ENCODE results near the gene CDH4. TPM values are rescaled to one million over a fixed set of nuclear protein-coding genes. Genes with fewer than 3 reads are reported as not detected.
"Not testable (repeated sequence)": the region's sequence is repeated elsewhere in the genome, so short reads cannot be mapped to it uniquely, and the experiment has no call there.

The CDH4 gene
- total and polyA plus RNA-seq, 2 donors (not counting 3 experiments of a cell fraction or from before 2014, with no cell fraction given): 0.17 to 0.51 TPM

- H3K4me3 ChIP-seq (replicated peaks in 1 of 3; ENCODE audit: insufficient read depth in 1 of 3, low read depth in 1 of 3, low read length in 3 of 3); H3K79me2 ChIP-seq (ENCODE audit: control insufficient read depth, insufficient read depth, low read length); H3K4me1 ChIP-seq (ENCODE audit: control insufficient read depth, extremely low read depth, insufficient read depth, low read length); H2AFZ ChIP-seq (ENCODE audit: low read depth, low read length); H3K9me1 ChIP-seq (replicated peaks; ENCODE audit: control insufficient read depth, extremely low read depth, insufficient read depth, low read length); DNase-seq (ENCODE audit: low read depth, low spot score); H3K36me3 ChIP-seq (ENCODE audit: control insufficient read depth in 2 of 2, extremely low read depth in 1 of 2, insufficient read depth in 2 of 2, low read length in 2 of 2); POLR2A ChIA-PET; H3K4me2 ChIP-seq (ENCODE audit: insufficient read depth, low read length); H3K27me3 ChIP-seq (ENCODE audit: control insufficient read depth in 2 of 2, insufficient read depth in 2 of 2, low read length in 2 of 2); H3K9me3 ChIP-seq (replicated peaks; ENCODE audit: control insufficient read depth, insufficient read depth, low read length); H3K9ac ChIP-seq (replicated peaks; ENCODE audit: extremely low read depth, insufficient read depth, low read length); H3K27ac ChIP-seq (ENCODE audit: insufficient read depth, low read depth, low read length); dilution Hi-C loops (cut with MboI; ENCODE audit: extremely low pct_ligation_motif_present, low sequenced_read_pairs); CTCF ChIA-PET; H4K20me1 ChIP-seq (replicated peaks; ENCODE audit: control insufficient read depth, extremely low read depth, insufficient read depth, low read length); FAIRE-seq; intact Hi-C loops (cut with micrococcal nuclease); BruUV-seq (replicated peaks): not testable (repeated sequence)
Measured at GRCh38 chr20:61273666-61274065, 21.6 kb downstream of the CDH4 start.

- H3K36me3 ChIP-seq (ENCODE audit: control insufficient read depth in 2 of 2, extremely low read depth in 1 of 2, insufficient read depth in 2 of 2, low read length in 2 of 2): no peaks in the 10 kb centered on the region
- POLR2A ChIA-PET: no interaction called here
- H4K20me1 ChIP-seq (replicated peaks; ENCODE audit: control insufficient read depth, extremely low read depth, insufficient read depth, low read length): no peaks in the 10 kb centered on the region
- DNase-seq (ENCODE audit: low read depth, low spot score): no peak
- no TSS peak for BruUV-seq (replicated peaks)
- intact Hi-C loops (cut with micrococcal nuclease) (no loop called here), dilution Hi-C loops (cut with MboI; ENCODE audit: extremely low pct_ligation_motif_present, low sequenced_read_pairs) (no loop called here)
- no peak for TF ChIP-seq GATA2 (IDR thresholded peaks at IDR 0.05; ENCODE audit: insufficient read depth, insufficient read length, low read depth, low read length)
- no peak for TF ChIP-seq MYC (IDR thresholded peaks at IDR 0.05; ENCODE audit: low read depth, low read length)
- no peak for TF ChIP-seq POLR2AphosphoS5 (IDR thresholded peaks at IDR 0.05; ENCODE audit: insufficient read depth, low read depth, low read length)
- TF ChIP-seq CTCF (IDR thresholded peaks at IDR 0.05; ENCODE audit: extremely low read depth in 1 of 2, insufficient read depth in 1 of 2, low read depth in 1 of 2, low read length in 2 of 2): no peak
- no peak for TF ChIP-seq MAX (IDR thresholded peaks at IDR 0.05; ENCODE audit: insufficient read depth, insufficient read length)
- no peak overlapping the region for H2AFZ ChIP-seq (ENCODE audit: low read depth, low read length)
- no peaks in the 10 kb centered on the region for H3K4me1 ChIP-seq (ENCODE audit: control insufficient read depth, extremely low read depth, insufficient read depth, low read length)
- peaks cover 2% of the 10 kb centered on the region for H3K9me3 ChIP-seq (replicated peaks; ENCODE audit: control insufficient read depth, insufficient read depth, low read length)
- FAIRE-seq: no peak
- no peaks in the 10 kb centered on the region for H3K9me1 ChIP-seq (replicated peaks; ENCODE audit: control insufficient read depth, extremely low read depth, insufficient read depth, low read length)
- no peak overlapping the region for H3K4me2 ChIP-seq (ENCODE audit: insufficient read depth, low read length)
- H3K27ac ChIP-seq (ENCODE audit: insufficient read depth, low read depth, low read length): no peak overlapping the region
- no peaks in the 10 kb centered on the region for H3K79me2 ChIP-seq (ENCODE audit: control insufficient read depth, insufficient read depth, low read length)
- H3K27me3 ChIP-seq (ENCODE audit: control insufficient read depth in 2 of 2, insufficient read depth in 2 of 2, low read length in 2 of 2): no peaks in the 10 kb centered on the region
- no peak overlapping the region for H3K4me3 ChIP-seq (replicated peaks in 1 of 3; ENCODE audit: insufficient read depth in 1 of 3, low read depth in 1 of 3, low read length in 3 of 3)
- H3K9ac ChIP-seq (replicated peaks; ENCODE audit: extremely low read depth, insufficient read depth, low read length): no peak overlapping the region
- CTCF ChIA-PET: no interaction called here
Measured at GRCh38 chr20:61274326-61274725, 22.3 kb downstream of the CDH4 start.

All from endothelial cell of umbilical vein (primary cell).